BJ (cell line): ENCODE results near the gene AKR1D1. TPM values are rescaled to one million over a fixed set of nuclear protein-coding genes. Genes with fewer than 3 reads are reported as not detected.
"Not testable (repeated sequence)": the region's sequence is repeated elsewhere in the genome, so short reads cannot be mapped to it uniquely, and the experiment has no call there.

Source experiments
- CTCF ChIA-PET: fragments of 350-600 bp; formaldehyde crosslinking; extraction: SDS; loops from one replicate; lab custom pipeline; 2021; ENCODE audit warnings: antibody characterized with exemption, inconsistent platforms; lab: Yijun Ruan, JAX
- POLR2A ChIA-PET: fragments of 300-600 bp; sonication (Branson Sonifier 250); formaldehyde crosslinking; extraction: SDS; loops from one replicate; lab custom pipeline; 2021; ENCODE audit warnings: antibody characterized with exemption; lab: Charles Lee
- DNase-seq: peaks from one replicate; pipeline ENCODE4 v3.0.0-alpha.2; 2011; ENCODE audit warnings: low read depth
- H3K27me3 ChIP-seq: 2 replicates; pipeline ENCODE4 v1.6.0; 2011; ENCODE audit warnings: low read length; ENCODE audit not compliant: control insufficient read depth, insufficient read depth
- H3K36me3 ChIP-seq: 2 replicates; pipeline ENCODE4 v1.5.1; 2011; ENCODE audit warnings: low read length; ENCODE audit not compliant: control insufficient read depth, insufficient read depth
- H3K4me3 ChIP-seq: 2 replicates; pipeline ENCODE4 v1.5.1; 2011; ENCODE audit warnings: low read depth, mild to moderate bottlenecking, control low read depth, low read length
- CTCF ChIP-seq: IDR thresholded peaks from 2 replicates; pipeline ENCODE4 v1.5.1; 2011; ENCODE audit warnings: low read depth, mild to moderate bottlenecking, control low read depth, inconsistent platforms, low read length, moderate library complexity; ENCODE audit not compliant: insufficient read depth
- polyA plus RNA-seq: library from polyadenylated mRNA; depleted of rRNA; stranded (reverse); fragments of >200 nt; gene quantifications from 2 replicates; pipeline ENCODE4 v1.2.3, GENCODE V29; 2011

The AKR1D1 gene
- polyA plus RNA-seq, 1 experiment: not detected

- POLR2A ChIA-PET: no interaction called here
- no peak for TF ChIP-seq CTCF
- CTCF ChIA-PET: no interaction called here
These were observed 3.5 kb upstream of the AKR1D1 start for GRCh38 chr7:138072726-138073125.

GRCh38 chr7:138074121-138074520, 2.1 kb upstream of the AKR1D1 start:
- Histone ChIP-seq H3K4me3 (no peak overlapping the region), H3K27me3 (no peaks in the 10 kb centered on the region), H3K36me3 (no peaks in the 10 kb centered on the region)
- TF ChIP-seq CTCF: no peak
- ChIA-PET POLR2A (no interaction called here), CTCF (no interaction called here)
- no peak for DNase-seq

More at GRCh38 chr7:138072726-138073125, 3.5 kb upstream of the AKR1D1 start:
- DNase-seq: no peak
- no peaks in the 10 kb centered on the region for H3K27me3 ChIP-seq
- H3K36me3 ChIP-seq: no peaks in the 10 kb centered on the region
- no peak overlapping the region for H3K4me3 ChIP-seq

GRCh38 chr7:138074540-138074939, 1.7 kb upstream of the AKR1D1 start:
- Histone ChIP-seq H3K4me3 (no peak overlapping the region), H3K36me3 (no peaks in the 10 kb centered on the region), H3K27me3 (no peaks in the 10 kb centered on the region)
- ChIA-PET POLR2A (no interaction called here), CTCF (no interaction called here)
- TF ChIP-seq CTCF: no peak
- no peak for DNase-seq

GRCh38 chr7:138075350-138075749, 909 bp upstream of the AKR1D1 start:
- CTCF ChIA-PET: interaction anchor here (1.2 kb wide), 1 partner anchor 26 kb away, joined by 3 read pairs; no protein-coding TSS in a partner anchor
- no peak overlapping the region for H3K4me3 ChIP-seq
- no peak for DNase-seq
- H3K27me3 ChIP-seq: no peaks in the 10 kb centered on the region
- POLR2A ChIA-PET: no interaction called here
- no peaks in the 10 kb centered on the region for H3K36me3 ChIP-seq
- no peak for TF ChIP-seq CTCF

GRCh38 chr7:138075786-138076185, 473 bp upstream of the AKR1D1 start:
- CTCF ChIA-PET: interaction anchor here (1.2 kb wide), 1 partner anchor 25 kb away, joined by 3 read pairs; no protein-coding TSS in a partner anchor
- H3K27me3 ChIP-seq, DNase-seq, H3K4me3 ChIP-seq, POLR2A ChIA-PET, H3K36me3 ChIP-seq: not testable (repeated sequence)

- ChIA-PET CTCF (no interaction called here), POLR2A (no interaction called here)
- Histone ChIP-seq H3K36me3 (no peaks in the 10 kb centered on the region), H3K27me3 (no peaks in the 10 kb centered on the region), H3K4me3 (no peak overlapping the region)
- no peak for DNase-seq
- no peak for TF ChIP-seq CTCF
These were observed 1.6 kb downstream of the AKR1D1 start for GRCh38 chr7:138077809-138078208.
